ENCODE measurements around the gene CHD9NB. TPM values are rescaled to one million over a fixed set of nuclear protein-coding genes. Genes with fewer than 3 reads are reported as not detected.
"Not testable (repeated sequence)": the region's sequence is repeated elsewhere in the genome, so short reads cannot be mapped to it uniquely, and the experiment has no call there.

Gene CHD9NB
- total RNA-seq, 2 donors from 2014 or later: 0.31 TPM; not detected in 1

- H3K4me3 Mint-ChIP-seq: no peak overlapping the region
- no peak overlapping the region for H3K27ac Mint-ChIP-seq
- no peak for ATAC-seq
- H3K36me3 Mint-ChIP-seq (ENCODE audit: low read depth): no peaks in the 10 kb centered on the region
- DNase-seq: no peak
- peaks cover 23% of the 10 kb centered on the region for H3K27me3 Mint-ChIP-seq
- H3K4me1 Mint-ChIP-seq: peaks cover 2% of the 10 kb centered on the region
- H3K9me3 ChIP-seq (ENCODE audit: control insufficient read depth, low read length, poor library complexity, severe bottlenecking): no peaks in the 10 kb centered on the region
These were observed 7.1 kb downstream of the CHD9NB start for GRCh38 chr16:53045341-53046220.

- DNase-seq (no peak), ATAC-seq (no peak)
- H3K9me3 ChIP-seq (ENCODE audit: control insufficient read depth, low read length, poor library complexity, severe bottlenecking): no peaks in the 10 kb centered on the region
- Mint-ChIP-seq H3K27me3 (peaks cover 23% of the 10 kb centered on the region), H3K4me1 (peaks cover 2% of the 10 kb centered on the region), H3K4me3 (no peak overlapping the region), H3K27ac (no peak overlapping the region), H3K36me3 (ENCODE audit: low read depth) (no peaks in the 10 kb centered on the region)
These were observed 8.6 kb downstream of the CHD9NB start for GRCh38 chr16:53043986-53044601.

GRCh38 chr16:53043428-53043831, 9.3 kb downstream of the CHD9NB start:
- H3K9me3 ChIP-seq (ENCODE audit: control insufficient read depth, low read length, poor library complexity, severe bottlenecking): no peaks in the 10 kb centered on the region
- Mint-ChIP-seq H3K4me3 (no peak overlapping the region), H3K27me3 (peaks cover 23% of the 10 kb centered on the region), H3K27ac (no peak overlapping the region), H3K36me3 (ENCODE audit: low read depth) (no peaks in the 10 kb centered on the region), H3K4me1 (peaks cover 2% of the 10 kb centered on the region)
- DNase-seq (no peak), ATAC-seq (no peak)

- Mint-ChIP-seq H3K36me3 (ENCODE audit: low read depth) (no peaks in the 10 kb centered on the region), H3K4me1 (peaks cover 2% of the 10 kb centered on the region), H3K27me3 (peaks cover 29% of the 10 kb centered on the region), H3K27ac (no peak overlapping the region), H3K4me3 (no peak overlapping the region)
- no peaks in the 10 kb centered on the region for H3K9me3 ChIP-seq (ENCODE audit: control insufficient read depth, low read length, poor library complexity, severe bottlenecking)
- DNase-seq: no peak
- ATAC-seq: no peak
These were observed 10.4 kb downstream of the CHD9NB start for GRCh38 chr16:53042235-53042701.

- no peak for ATAC-seq
- no peak for DNase-seq
- Mint-ChIP-seq H3K4me1 (peaks cover 2% of the 10 kb centered on the region), H3K27me3 (peaks cover 37% of the 10 kb centered on the region), H3K4me3 (no peak overlapping the region), H3K27ac (no peak overlapping the region), H3K36me3 (ENCODE audit: low read depth) (no peaks in the 10 kb centered on the region)
- no peaks in the 10 kb centered on the region for H3K9me3 ChIP-seq (ENCODE audit: control insufficient read depth, low read length, poor library complexity, severe bottlenecking)
These were observed 11.2 kb downstream of the CHD9NB start for GRCh38 chr16:53041320-53042051.

- Mint-ChIP-seq H3K4me1 (peaks cover 2% of the 10 kb centered on the region), H3K4me3 (no peak overlapping the region), H3K36me3 (ENCODE audit: low read depth) (no peaks in the 10 kb centered on the region), H3K27ac (no peak overlapping the region), H3K27me3 (peaks cover 37% of the 10 kb centered on the region)
- ATAC-seq (no peak), DNase-seq (no peak)
- no peaks in the 10 kb centered on the region for H3K9me3 ChIP-seq (ENCODE audit: control insufficient read depth, low read length, poor library complexity, severe bottlenecking)
These were observed 11.9 kb downstream of the CHD9NB start for GRCh38 chr16:53040788-53041187.

- H3K36me3 Mint-ChIP-seq (ENCODE audit: low read depth); ATAC-seq; H3K27ac Mint-ChIP-seq; DNase-seq; H3K9me3 ChIP-seq (ENCODE audit: control insufficient read depth, low read length, poor library complexity, severe bottlenecking); H3K4me3 Mint-ChIP-seq; H3K4me1 Mint-ChIP-seq: not testable (repeated sequence)
- H3K27me3 Mint-ChIP-seq: peaks cover 32% of the 10 kb centered on the region
These were observed 16.0 kb downstream of the CHD9NB start for GRCh38 chr16:53036711-53037110.

GRCh38 chr16:53036066-53036465, 16.6 kb downstream of the CHD9NB start:
- Mint-ChIP-seq H3K27me3 (peaks cover 36% of the 10 kb centered on the region), H3K27ac (no peak overlapping the region), H3K36me3 (ENCODE audit: low read depth) (peaks cover 3% of the 10 kb centered on the region), H3K4me3 (no peak overlapping the region), H3K4me1 (peaks cover 4% of the 10 kb centered on the region)
- ATAC-seq (no peak), DNase-seq (no peak)
- no peaks in the 10 kb centered on the region for H3K9me3 ChIP-seq (ENCODE audit: control insufficient read depth, low read length, poor library complexity, severe bottlenecking)

GRCh38 chr16:53035176-53035942, 17.3 kb downstream of the CHD9NB start:
- peaks cover 3% of the 10 kb centered on the region for H3K36me3 Mint-ChIP-seq (ENCODE audit: low read depth)
- no peaks in the 10 kb centered on the region for H3K9me3 ChIP-seq (ENCODE audit: control insufficient read depth, low read length, poor library complexity, severe bottlenecking)
- peaks cover 36% of the 10 kb centered on the region for H3K27me3 Mint-ChIP-seq
- H3K4me3 Mint-ChIP-seq: no peak overlapping the region
- ATAC-seq (no peak), DNase-seq (no peak)
- peaks cover 4% of the 10 kb centered on the region for H3K4me1 Mint-ChIP-seq
- no peak overlapping the region for H3K27ac Mint-ChIP-seq

GRCh38 chr16:53034306-53034705, 18.4 kb downstream of the CHD9NB start:
- Mint-ChIP-seq H3K27ac (no peak overlapping the region), H3K4me3 (no peak overlapping the region), H3K36me3 (ENCODE audit: low read depth) (peaks cover 3% of the 10 kb centered on the region), H3K4me1 (peaks cover 4% of the 10 kb centered on the region), H3K27me3 (peaks cover 36% of the 10 kb centered on the region)
- no peak for ATAC-seq
- DNase-seq: no peak
- no peaks in the 10 kb centered on the region for H3K9me3 ChIP-seq (ENCODE audit: control insufficient read depth, low read length, poor library complexity, severe bottlenecking)

- peaks cover 3% of the 10 kb centered on the region for H3K36me3 Mint-ChIP-seq (ENCODE audit: low read depth)
- H3K4me1 Mint-ChIP-seq: peaks cover 4% of the 10 kb centered on the region
- H3K9me3 ChIP-seq (ENCODE audit: control insufficient read depth, low read length, poor library complexity, severe bottlenecking): no peaks in the 10 kb centered on the region
- DNase-seq (no peak), ATAC-seq (no peak)
- H3K4me3 Mint-ChIP-seq: no peak overlapping the region
- peak overlapping the region; percentile 81 for H3K27ac Mint-ChIP-seq
- peaks cover 22% of the 10 kb centered on the region for H3K27me3 Mint-ChIP-seq
These were observed 21.3 kb downstream of the CHD9NB start for GRCh38 chr16:53031323-53031942.

- no peak overlapping the region for H3K27ac Mint-ChIP-seq
- peaks cover 4% of the 10 kb centered on the region for H3K4me1 Mint-ChIP-seq
- H3K4me3 Mint-ChIP-seq: no peak overlapping the region
- H3K9me3 ChIP-seq (ENCODE audit: control insufficient read depth, low read length, poor library complexity, severe bottlenecking): no peaks in the 10 kb centered on the region
- ATAC-seq: no peak
- peaks cover 19% of the 10 kb centered on the region for H3K27me3 Mint-ChIP-seq
- H3K36me3 Mint-ChIP-seq (ENCODE audit: low read depth): peaks cover 3% of the 10 kb centered on the region
- DNase-seq: no peak
These were observed 22.7 kb downstream of the CHD9NB start for GRCh38 chr16:53029971-53030370.
